ENCODE results near the gene TLE6.
"Not testable (repeated sequence)": the region's sequence is repeated elsewhere in the genome, so short reads cannot be mapped to it uniquely, and the experiment has no call there.

Gene TLE6

GRCh38 chr19:3001235-3001800, 24.0 kb downstream of the TLE6 start:
- Mint-ChIP-seq H3K36me3 (ENCODE audit: low read depth) (no peaks in the 10 kb centered on the region), H3K27me3 (peaks cover 24% of the 10 kb centered on the region), H3K27ac (no peak overlapping the region), H3K4me1 (ENCODE audit: low read depth) (no peaks in the 10 kb centered on the region), H3K9me3 (no peaks in the 10 kb centered on the region), H3K4me3 (no peak overlapping the region)
- intact Hi-C loops (cut with micrococcal nuclease), result no loop called here

- Mint-ChIP-seq H3K9me3 (no peaks in the 10 kb centered on the region), H3K27me3 (peaks cover 20% of the 10 kb centered on the region), H3K36me3 (ENCODE audit: low read depth) (no peaks in the 10 kb centered on the region), H3K4me3 (no peak overlapping the region), H3K4me1 (ENCODE audit: low read depth) (no peaks in the 10 kb centered on the region), H3K27ac (no peak overlapping the region)
- intact Hi-C loops (cut with micrococcal nuclease), result no loop called here
These were observed 25.7 kb downstream of the TLE6 start for GRCh38 chr19:3003046-3003445.

GRCh38 chr19:3004522-3004921, 27.2 kb downstream of the TLE6 start:
- Mint-ChIP-seq H3K4me1 (ENCODE audit: low read depth) (no peaks in the 10 kb centered on the region), H3K36me3 (ENCODE audit: low read depth) (no peaks in the 10 kb centered on the region), H3K27ac (no peak overlapping the region), H3K9me3 (no peaks in the 10 kb centered on the region), H3K4me3 (no peak overlapping the region), H3K27me3 (peaks cover 16% of the 10 kb centered on the region)
- intact Hi-C loops (cut with micrococcal nuclease), result no loop called here

GRCh38 chr19:3005345-3005744, 28.0 kb downstream of the TLE6 start:
- no peak overlapping the region for H3K27ac Mint-ChIP-seq
- no peaks in the 10 kb centered on the region for H3K4me1 Mint-ChIP-seq (ENCODE audit: low read depth)
- H3K27me3 Mint-ChIP-seq, result peaks cover 16% of the 10 kb centered on the region
- H3K36me3 Mint-ChIP-seq (ENCODE audit: low read depth), result no peaks in the 10 kb centered on the region
- no peaks in the 10 kb centered on the region for H3K9me3 Mint-ChIP-seq
- intact Hi-C loops (cut with micrococcal nuclease), result no loop called here
- no peak overlapping the region for H3K4me3 Mint-ChIP-seq

GRCh38 chr19:3006075-3006767, 28.9 kb downstream of the TLE6 start:
- H3K4me3 Mint-ChIP-seq, result no peak overlapping the region

GRCh38 chr19:3007975-3008374, 30.6 kb downstream of the TLE6 start:
- no peak overlapping the region for H3K27ac Mint-ChIP-seq
- H3K9me3 Mint-ChIP-seq, result no peaks in the 10 kb centered on the region
- no peak overlapping the region for H3K4me3 Mint-ChIP-seq
- no peaks in the 10 kb centered on the region for H3K4me1 Mint-ChIP-seq (ENCODE audit: low read depth)
- intact Hi-C loops (cut with micrococcal nuclease), result no loop called here
- H3K27me3 Mint-ChIP-seq, result peaks cover 24% of the 10 kb centered on the region
- H3K36me3 Mint-ChIP-seq (ENCODE audit: low read depth), result no peaks in the 10 kb centered on the region

More at GRCh38 chr19:3006075-3006767, 28.9 kb downstream of the TLE6 start:
- peaks cover 20% of the 10 kb centered on the region for H3K27me3 Mint-ChIP-seq
- intact Hi-C loops (cut with micrococcal nuclease), result no loop called here
- H3K27ac Mint-ChIP-seq, result no peak overlapping the region
- H3K36me3 Mint-ChIP-seq (ENCODE audit: low read depth), result no peaks in the 10 kb centered on the region
- H3K4me1 Mint-ChIP-seq (ENCODE audit: low read depth), result no peaks in the 10 kb centered on the region
- no peaks in the 10 kb centered on the region for H3K9me3 Mint-ChIP-seq

- Mint-ChIP-seq H3K27me3 (peaks cover 26% of the 10 kb centered on the region), H3K36me3 (ENCODE audit: low read depth) (no peaks in the 10 kb centered on the region), H3K4me1 (ENCODE audit: low read depth) (no peaks in the 10 kb centered on the region), H3K27ac (no peak overlapping the region), H3K9me3 (no peaks in the 10 kb centered on the region), H3K4me3 (no peak overlapping the region)
- intact Hi-C loops (cut with micrococcal nuclease), result no loop called here
These were observed 31.6 kb downstream of the TLE6 start for GRCh38 chr19:3008994-3009393.

GRCh38 chr19:3010871-3011270, 33.5 kb downstream of the TLE6 start:
- Mint-ChIP-seq H3K4me3 (no peak overlapping the region), H3K36me3 (ENCODE audit: low read depth) (no peaks in the 10 kb centered on the region), H3K4me1 (ENCODE audit: low read depth) (no peaks in the 10 kb centered on the region), H3K9me3 (no peaks in the 10 kb centered on the region), H3K27ac (no peak overlapping the region), H3K27me3 (peaks cover 12% of the 10 kb centered on the region)
- intact Hi-C loops (cut with micrococcal nuclease), result no loop called here

- intact Hi-C loops (cut with micrococcal nuclease); H3K4me3 Mint-ChIP-seq; H3K27ac Mint-ChIP-seq; H3K4me1 Mint-ChIP-seq (ENCODE audit: low read depth); H3K9me3 Mint-ChIP-seq; H3K36me3 Mint-ChIP-seq (ENCODE audit: low read depth): not testable (repeated sequence)
- peaks cover 12% of the 10 kb centered on the region for H3K27me3 Mint-ChIP-seq
These were observed 34.7 kb downstream of the TLE6 start for GRCh38 chr19:3012059-3012458.

GRCh38 chr19:3012621-3013262, 35.4 kb downstream of the TLE6 start:
- intact Hi-C loops (cut with micrococcal nuclease), result no loop called here
- Mint-ChIP-seq H3K27ac (no peak overlapping the region), H3K9me3 (no peaks in the 10 kb centered on the region), H3K36me3 (ENCODE audit: low read depth) (no peaks in the 10 kb centered on the region), H3K4me1 (ENCODE audit: low read depth) (no peaks in the 10 kb centered on the region), H3K4me3 (no peak overlapping the region), H3K27me3 (peaks cover 12% of the 10 kb centered on the region)

- Mint-ChIP-seq H3K36me3 (ENCODE audit: low read depth) (no peaks in the 10 kb centered on the region), H3K9me3 (no peaks in the 10 kb centered on the region), H3K27me3 (peaks cover 12% of the 10 kb centered on the region), H3K4me1 (ENCODE audit: low read depth) (no peaks in the 10 kb centered on the region), H3K27ac (no peak overlapping the region), H3K4me3 (no peak overlapping the region)
- intact Hi-C loops (cut with micrococcal nuclease), result no loop called here
These were observed 35.9 kb downstream of the TLE6 start for GRCh38 chr19:3013263-3013725.

- H3K9me3 Mint-ChIP-seq, result no peaks in the 10 kb centered on the region
- peaks cover 16% of the 10 kb centered on the region for H3K27me3 Mint-ChIP-seq
- H3K36me3 Mint-ChIP-seq (ENCODE audit: low read depth), result no peaks in the 10 kb centered on the region
- H3K4me3 Mint-ChIP-seq, result no peak overlapping the region
- H3K4me1 Mint-ChIP-seq (ENCODE audit: low read depth), result no peaks in the 10 kb centered on the region
- no peak overlapping the region for H3K27ac Mint-ChIP-seq
- intact Hi-C loops (cut with micrococcal nuclease), result no loop called here
These were observed 36.8 kb downstream of the TLE6 start for GRCh38 chr19:3014135-3014534.

- Mint-ChIP-seq H3K36me3 (ENCODE audit: low read depth) (no peaks in the 10 kb centered on the region), H3K4me3 (no peak overlapping the region), H3K4me1 (ENCODE audit: low read depth) (no peaks in the 10 kb centered on the region), H3K9me3 (no peaks in the 10 kb centered on the region), H3K27ac (no peak overlapping the region), H3K27me3 (peaks cover 21% of the 10 kb centered on the region)
- intact Hi-C loops (cut with micrococcal nuclease), result no loop called here
These were observed 38.0 kb downstream of the TLE6 start for GRCh38 chr19:3015126-3016057.

GRCh38 chr19:3017923-3018322, 40.6 kb downstream of the TLE6 start:
- Mint-ChIP-seq H3K4me1 (ENCODE audit: low read depth) (no peaks in the 10 kb centered on the region), H3K27ac (no peak overlapping the region), H3K4me3 (no peak overlapping the region), H3K36me3 (ENCODE audit: low read depth) (no peaks in the 10 kb centered on the region), H3K27me3 (peaks cover 20% of the 10 kb centered on the region), H3K9me3 (no peaks in the 10 kb centered on the region)
- intact Hi-C loops (cut with micrococcal nuclease), result no loop called here

All from dendritic cell treated with granulocyte-macrophage colony-stimulating factor and Interleukin-4, amounts not matched to agents 40 ng/mL and 50 ng/mL, for 4 days (primary cell).